Pancreas (tissue), 10 donors: Measurements from ENCODE around the gene FMN2. TPM values are rescaled to one million over a fixed set of nuclear protein-coding genes. Genes with fewer than 3 reads are reported as not detected.

Experiments used
- ATAC-seq, 4 donors: fragments of 200-7000 bp; cut with Tn5 transposase; one replicate each; pipeline versions ENCODE4 v1.8.0 to v1.9.1; 2020; ENCODE audit warnings: mild to moderate bottlenecking in 4 of 4, moderate library complexity in 4 of 4
- DNase-seq, 6 donors: peaks; one replicate each; pipeline ENCODE4 v3.0.0-alpha.2; 2020
- FAIRE-seq: peaks from 2 replicates; lab custom pipeline; 2012; peaks lifted over from hg19 to GRCh38; lab: Jason Lieb, UNC
- H3K27ac ChIP-seq, 4 donors: fragments of 200-600 bp; sonication (generic); 1 replicate in 3 of 4; 2 replicates in 1 of 4; pipeline versions ENCODE4 v1.5.0 to v1.8.0; 2020
- H3K27me3 ChIP-seq, 4 donors: fragments of 200-600 bp; one replicate each; pipeline ENCODE4 v1.8.0; 2021
- H3K36me3 ChIP-seq, 3 donors: fragments of 200-600 bp; sonication (generic) in 1 of 3; one replicate each; pipeline versions ENCODE4 v1.5.0 to v1.8.0; 2020 to 2021
- H3K4me1 ChIP-seq, 3 donors: fragments of 200-600 bp; one replicate each; pipeline ENCODE4 v1.8.0; 2021
- H3K4me3 ChIP-seq, 4 donors: fragments of 200-600 bp; sonication (generic) in 2 of 4; one replicate each; pipeline versions ENCODE4 v1.5.0 to v1.8.0; 2020 to 2021
- H3K9me3 ChIP-seq, 4 donors: fragments of 200-600 bp; one replicate each; pipeline ENCODE4 v1.8.0; 2021
- CTCF ChIP-seq, 4 donors: fragments of 200-600 bp; sonication (generic) in 3 of 4; IDR thresholded peaks; one replicate each; pipeline versions ENCODE4 v1.5.0 to v1.8.0; 2021; ENCODE audit warnings: antibody characterized with exemption in 4 of 4
- WGBS, 2 donors: extraction: QIAGEN DNeasy Blood & Tissue Kit; methylation state at CpG; one replicate each; pipeline ENCODE4 v1.1.7; 2013; 5-methylcytosine and 5-hydroxymethylcytosine counted together
- intact Hi-C, 3 donors: fragments of 100-400 bp; cut with DNase I; formaldehyde crosslinking; loops; one replicate each; pipeline versions ENCODE4 v1.11.1 to v1.14.2; 2022
- polyA plus RNA-seq, 2 donors: library from polyadenylated mRNA; stranded (reverse); fragments of 200-250 nt; gene quantifications; one replicate each; pipeline ENCODE4 v1.2.3, GENCODE V29; 2013
- total RNA-seq, 6 donors: library from RNA; stranded (reverse); fragmentation: NEBNext Ultra II Directional in 4 of 6; extraction: Animal tissue kit (Norgen Biotek cat#: 25700) in 4 of 6; gene quantifications; one replicate each; pipeline versions ENCODE4 v1.2.1 to v1.2.4, GENCODE V29; 2021 to 2023
- donor health status: healthy with polysubstance abuse.
- donor health status: DM: no; HTN: no; CAD: no; lungs with moderate emphysema.
- donor health status: DM: no; HTN: no; CAD: no.
- donor health status: control.
- donor health status: control.
- donor health status: Bipolar disorder and iron deficiency.
- donor health status: DM: yes; HTN: yes; CAD: no.
- donor health status: DM: no; HTN: no; CAD: no.
- donor health status: DM: no; HTN: no; CAD: no.
- donor health status: DM: yes; HTN: yes; CAD: no.

The FMN2 gene
- total and polyA plus RNA-seq, 8 donors = 0.56 to 8.2 (median 2.0) TPM

- intact Hi-C loops = no loop called here
- Histone ChIP-seq H3K4me3 (no peak overlapping the region), H3K9me3 (no peaks in the 10 kb centered on the region), H3K4me1 (no peaks in the 10 kb centered on the region), H3K27me3 (no peaks in the 10 kb centered on the region), H3K36me3 (no peaks in the 10 kb centered on the region), H3K27ac (no peak overlapping the region)
- 74 to 88% methylated on average over 4 of the region's 4 CpGs for WGBS, 2 donors
- DNase-seq (no peak), ATAC-seq (no peak), FAIRE-seq (no peak)
- no peak for TF ChIP-seq CTCF (IDR thresholded peaks at IDR 0.05)
Measured at GRCh38 chr1:240402326-240402725, 310.6 kb downstream of the FMN2 start.

GRCh38 chr1:240404286-240404685 is 312.6 kb downstream of the FMN2 start:
- Histone ChIP-seq H3K9me3 (no peaks in the 10 kb centered on the region), H3K27me3 (no peaks in the 10 kb centered on the region), H3K4me1 (no peaks in the 10 kb centered on the region), H3K36me3 (no peaks in the 10 kb centered on the region), H3K4me3 (no peak overlapping the region), H3K27ac (no peak overlapping the region)
- ATAC-seq = no peak
- 32 to 35% methylated on average over 4 of the region's 4 CpGs for WGBS, 2 donors
- intact Hi-C loops = no loop called here
- no peak for FAIRE-seq
- DNase-seq = no peak
- no peak for TF ChIP-seq CTCF (IDR thresholded peaks at IDR 0.05)

DNA sequence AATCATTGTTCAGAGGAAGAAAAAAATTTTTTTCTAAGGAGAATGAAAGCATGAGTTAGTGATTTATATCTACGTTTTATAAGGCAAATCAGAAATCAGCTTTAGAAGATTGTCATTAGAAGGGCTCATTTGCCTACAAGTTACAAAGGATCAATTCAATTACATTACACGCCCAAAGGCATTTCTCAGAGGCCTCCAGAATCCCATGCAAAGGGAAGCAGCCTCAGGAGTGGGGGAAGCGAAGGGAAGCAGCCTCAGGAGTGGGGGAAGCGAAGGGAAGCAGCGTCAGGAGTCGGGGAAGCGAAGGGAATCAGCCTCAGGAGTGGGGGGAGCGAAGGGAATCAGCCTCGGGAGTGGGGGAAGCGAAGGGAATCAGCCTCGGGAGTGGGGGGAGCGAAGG is 314.1 kb downstream of the FMN2 start:
- intact Hi-C loops = no loop called here
- WGBS, 2 donors = 67 to 79% methylated on average over 12 of the region's 12 CpGs
- Histone ChIP-seq H3K9me3 (no peaks in the 10 kb centered on the region), H3K27ac (no peak overlapping the region), H3K27me3 (no peaks in the 10 kb centered on the region), H3K4me3 (no peak overlapping the region), H3K4me1 (no peaks in the 10 kb centered on the region), H3K36me3 (no peaks in the 10 kb centered on the region)
- DNase-seq (no peak), ATAC-seq (no peak), FAIRE-seq (no peak)
- TF ChIP-seq CTCF (IDR thresholded peaks at IDR 0.05) = no peak

GRCh38 chr1:240407407-240407806 is 315.7 kb downstream of the FMN2 start:
- no peaks in the 10 kb centered on the region for H3K36me3 ChIP-seq
- ATAC-seq (no peak), DNase-seq (no peak), FAIRE-seq (no peak)
- intact Hi-C loops = no loop called here
- H3K4me1 ChIP-seq = no peaks in the 10 kb centered on the region
- no peak overlapping the region for H3K27ac ChIP-seq
- no peaks in the 10 kb centered on the region for H3K27me3 ChIP-seq
- 64 to 71% methylated on average over 5 of the region's 5 CpGs for WGBS, 2 donors
- TF ChIP-seq CTCF (IDR thresholded peaks at IDR 0.05) = no peak
- no peak overlapping the region for H3K4me3 ChIP-seq
- H3K9me3 ChIP-seq = no peaks in the 10 kb centered on the region

- intact Hi-C loops = no loop called here
- no peaks in the 10 kb centered on the region for H3K4me1 ChIP-seq
- TF ChIP-seq CTCF (IDR thresholded peaks at IDR 0.05) = no peak
- H3K4me3 ChIP-seq = no peak overlapping the region
- ATAC-seq (no peak), FAIRE-seq (peak; percentile 39), DNase-seq (no peak)
- H3K27me3 ChIP-seq = no peaks in the 10 kb centered on the region
- no peak overlapping the region for H3K27ac ChIP-seq
- H3K36me3 ChIP-seq = no peaks in the 10 kb centered on the region
- no peaks in the 10 kb centered on the region for H3K9me3 ChIP-seq
Measured at GRCh38 chr1:240409615-240410014, 317.9 kb downstream of the FMN2 start.
